HG02885 (cell line): Measurements from ENCODE around the gene ANKDD1A.
A peak's percentile ranks its signal among the peaks of the same experiment; 100 is the strongest.

ENCODE experiments used
- ATAC-seq: cut with Tn5 transposase; IDR thresholded peaks from one replicate; pipeline ENCODE4 v1.9.1; 2021; ENCODE audit warnings: mild to moderate bottlenecking; ENCODE audit not compliant: unreplicated experiment, poor library complexity

Gene ANKDD1A

GRCh38 chr15:64951777-64952418 is 40.2 kb downstream of the ANKDD1A start:
- no peak for ATAC-seq

- ATAC-seq: no peak
These were observed 42.7 kb downstream of the ANKDD1A start for GRCh38 chr15:64954395-64954794.

- ATAC-seq: no peak
These were observed 47.4 kb downstream of the ANKDD1A start for GRCh38 chr15:64959128-64959527.

- no peak for ATAC-seq
These were observed 48.5 kb downstream of the ANKDD1A start for GRCh38 chr15:64960153-64960552.

GRCh38 chr15:64961013-64961412 is 49.3 kb downstream of the ANKDD1A start:
- ATAC-seq: no peak

- ATAC-seq: no peak
These were observed 57.7 kb downstream of the ANKDD1A start for GRCh38 chr15:64969401-64969800.

- ATAC-seq: no peak
These were observed 59.0 kb downstream of the ANKDD1A start for GRCh38 chr15:64970698-64971097.

GRCh38 chr15:64975390-64975789 is 63.7 kb downstream of the ANKDD1A start:
- ATAC-seq: no peak

GRCh38 chr15:64979252-64979710 is 67.6 kb downstream of the ANKDD1A start:
- no peak for ATAC-seq

- ATAC-seq: no peak
These were observed 70.2 kb downstream of the ANKDD1A start for GRCh38 chr15:64981812-64982431.

- no peak for ATAC-seq
These were observed 70.8 kb downstream of the ANKDD1A start for GRCh38 chr15:64982472-64982871.

- no peak for ATAC-seq
These were observed 73.8 kb downstream of the ANKDD1A start for GRCh38 chr15:64985366-64986033.

- ATAC-seq: no peak
These were observed 75.4 kb downstream of the ANKDD1A start for GRCh38 chr15:64987136-64987535.

- peak; percentile 97 for ATAC-seq
These were observed 77.9 kb downstream of the ANKDD1A start, which contains the start of gene SPG21 for GRCh38 chr15:64989416-64990167. Gene SPG21, minus strand, starts transcription at chr15:64989914. Its CDS starts 6,345 bp downstream, at chr15:64983569.

GRCh38 chr15:64990168-64990470 is 78.4 kb downstream of the ANKDD1A start:
- ATAC-seq: no peak

GRCh38 chr15:64991536-64992135 is 79.9 kb downstream of the ANKDD1A start:
- no peak for ATAC-seq

- no peak for ATAC-seq
These were observed 81.6 kb downstream of the ANKDD1A start for GRCh38 chr15:64993290-64993689.

- no peak for ATAC-seq
These were observed 85.4 kb downstream of the ANKDD1A start for GRCh38 chr15:64997066-64997465.

- no peak for ATAC-seq
These were observed 86.2 kb downstream of the ANKDD1A start for GRCh38 chr15:64997745-64998375.

- ATAC-seq: no peak
These were observed 93.3 kb downstream of the ANKDD1A start for GRCh38 chr15:65004993-65005392.
